Suprapubic skin (tissue), 4 donors: Measurements from ENCODE around the gene CHSY1. TPM values are rescaled to one million over a fixed set of nuclear protein-coding genes. Genes with fewer than 3 reads are reported as not detected.

Experiments
- DNase-seq, 2 donors: peaks; one replicate each; pipeline ENCODE4 v3.0.0-alpha.2; 2019; ENCODE audit warnings: low spot score in 2 of 2
- H3K27ac ChIP-seq: fragments of 200-600 bp; sonication (generic); one replicate; pipeline ENCODE4 v1.5.1; 2019
- H3K27me3 ChIP-seq: fragments of 200-600 bp; sonication (generic); one replicate; pipeline ENCODE4 v1.5.1; 2019
- H3K36me3 ChIP-seq: fragments of 200-600 bp; sonication (generic); one replicate; pipeline ENCODE4 v1.5.1; 2019
- H3K4me1 ChIP-seq: fragments of 200-600 bp; sonication (generic); one replicate; pipeline ENCODE4 v1.5.1; 2019
- H3K4me3 ChIP-seq: fragments of 200-600 bp; sonication (generic); one replicate; pipeline ENCODE4 v1.5.1; 2019; ENCODE audit warnings: mild to moderate bottlenecking
- H3K9me3 ChIP-seq: fragments of 200-600 bp; sonication (generic); one replicate; pipeline ENCODE4 v1.5.1; 2019
- CTCF ChIP-seq, 2 donors: fragments of 200-600 bp in 1 of 2; fragments of 450-650 bp in 1 of 2; sonication (generic) in 1 of 2; IDR thresholded peaks; one replicate each; pipeline ENCODE4 v1.5.1; 2016 to 2019; ENCODE audit warnings: antibody characterized with exemption in 2 of 2, mild to moderate bottlenecking in 1 of 2, moderate library complexity in 1 of 2
- EP300 ChIP-seq: sonication (generic); formaldehyde crosslinking; IDR thresholded peaks from one replicate; pipeline ENCODE4 v1.6.1; 2017; ENCODE audit warnings: antibody characterized with exemption
- POLR2A ChIP-seq, 2 donors: fragments of 450-650 bp; IDR thresholded peaks; one replicate each; pipeline ENCODE4 v1.6.1; 2017; ENCODE audit warnings: antibody characterized with exemption in 2 of 2, mild to moderate bottlenecking in 2 of 2, moderate library complexity in 2 of 2
- POLR2AphosphoS5 ChIP-seq, 3 donors: sonication (generic); formaldehyde crosslinking; IDR thresholded peaks; one replicate each; pipeline ENCODE4 v1.6.1; 2017; ENCODE audit warnings: antibody characterized with exemption in 3 of 3
- WGBS: methylation state at CpG from one replicate; pipeline ENCODE4 v1.1.5; 2018; 5-methylcytosine and 5-hydroxymethylcytosine counted together
- total RNA-seq, 4 donors: library from RNA; depleted of rRNA; stranded (reverse); fragments of >200 nt; gene quantifications; one replicate each; pipeline ENCODE4 v1.1.0, GENCODE V29; 2016

Gene CHSY1
- total RNA-seq, 4 donors from 2014 or later, result 29.7 to 39.6 (median 30.5) TPM

GRCh38 chr15:101198031-101198575 is 53.7 kb downstream of the CHSY1 start:
- 81% methylated on average over 15 of the region's 16 CpGs for WGBS
- Histone ChIP-seq H3K9me3 (no peaks in the 10 kb centered on the region), H3K36me3 (no peaks in the 10 kb centered on the region), H3K27me3 (no peaks in the 10 kb centered on the region), H3K4me3 (no peak overlapping the region), H3K4me1 (peaks cover 84% of the 10 kb centered on the region), H3K27ac (peak overlapping the region; percentile 71)
- TF ChIP-seq POLR2AphosphoS5 (IDR thresholded peaks at IDR 0.05) (no peak), CTCF (IDR thresholded peaks at IDR 0.05) (no peak), EP300 (no peak), POLR2A (IDR thresholded peaks at IDR 0.05) (no peak)
- no peak for DNase-seq

- TF ChIP-seq POLR2A (IDR thresholded peaks at IDR 0.05) (no peak), CTCF (IDR thresholded peaks at IDR 0.05) (no peak), EP300 (no peak), POLR2AphosphoS5 (IDR thresholded peaks at IDR 0.05) (no peak)
- peak overlapping the region; percentile 80 for H3K27ac ChIP-seq
- no peak overlapping the region for H3K4me3 ChIP-seq
- WGBS, result 57% methylated on average over 8 of the region's 8 CpGs
- peaks cover 85% of the 10 kb centered on the region for H3K4me1 ChIP-seq
- no peaks in the 10 kb centered on the region for H3K9me3 ChIP-seq
- no peak for DNase-seq
- H3K27me3 ChIP-seq, result no peaks in the 10 kb centered on the region
- no peaks in the 10 kb centered on the region for H3K36me3 ChIP-seq
These were observed 57.2 kb downstream of the CHSY1 start for GRCh38 chr15:101194546-101195125.

- H3K27me3 ChIP-seq, result no peaks in the 10 kb centered on the region
- 65% methylated on average over 10 of the region's 10 CpGs for WGBS
- peaks cover 85% of the 10 kb centered on the region for H3K4me1 ChIP-seq
- no peaks in the 10 kb centered on the region for H3K9me3 ChIP-seq
- DNase-seq, result no peak
- TF ChIP-seq POLR2A (IDR thresholded peaks at IDR 0.05) (no peak), POLR2AphosphoS5 (IDR thresholded peaks at IDR 0.05) (no peak), CTCF (IDR thresholded peaks at IDR 0.05) (no peak), EP300 (no peak)
- H3K27ac ChIP-seq, result peak overlapping the region; percentile 80
- H3K36me3 ChIP-seq, result no peaks in the 10 kb centered on the region
- peak overlapping the region; percentile 28 for H3K4me3 ChIP-seq
These were observed 57.9 kb downstream of the CHSY1 start for GRCh38 chr15:101193806-101194545.

- no peaks in the 10 kb centered on the region for H3K9me3 ChIP-seq
- no peaks in the 10 kb centered on the region for H3K27me3 ChIP-seq
- no peaks in the 10 kb centered on the region for H3K36me3 ChIP-seq
- peak overlapping the region; percentile 80 for H3K27ac ChIP-seq
- no peak for TF ChIP-seq POLR2A (IDR thresholded peaks at IDR 0.05)
- no peak for TF ChIP-seq CTCF (IDR thresholded peaks at IDR 0.05)
- TF ChIP-seq POLR2AphosphoS5 (IDR thresholded peaks at IDR 0.05), result no peak
- TF ChIP-seq EP300, result no peak
- H3K4me3 ChIP-seq, result peak overlapping the region; percentile 28
- peaks cover 85% of the 10 kb centered on the region for H3K4me1 ChIP-seq
- DNase-seq, result peak; percentile 82
- WGBS, result 33% methylated on average over 17 of the region's 17 CpGs
These were observed 58.7 kb downstream of the CHSY1 start for GRCh38 chr15:101193120-101193644.

- no peaks in the 10 kb centered on the region for H3K27me3 ChIP-seq
- H3K4me3 ChIP-seq, result no peak overlapping the region
- no peaks in the 10 kb centered on the region for H3K9me3 ChIP-seq
- no peaks in the 10 kb centered on the region for H3K36me3 ChIP-seq
- 60% methylated on average over 3 of the region's 3 CpGs for WGBS
- H3K27ac ChIP-seq, result peak overlapping the region; percentile 80
- no peak for TF ChIP-seq POLR2A (IDR thresholded peaks at IDR 0.05)
- no peak for TF ChIP-seq POLR2AphosphoS5 (IDR thresholded peaks at IDR 0.05)
- TF ChIP-seq EP300, result no peak
- no peak for TF ChIP-seq CTCF (IDR thresholded peaks at IDR 0.05)
- no peak for DNase-seq
- H3K4me1 ChIP-seq, result peaks cover 88% of the 10 kb centered on the region
These were observed 59.8 kb downstream of the CHSY1 start for GRCh38 chr15:101192081-101192480.
